PFSK-1 (cell line): ENCODE results near the gene LRCH1.

ENCODE experiments used
- FOXP2 ChIP-seq: optimal IDR thresholded peaks from 2 replicates; pipeline ENCODE3; 2011; ENCODE audit warnings: borderline replicate concordance, control low read depth, inconsistent platforms; ENCODE audit not compliant: insufficient read depth; ENCODE audit errors: extremely low read length, extremely low read depth
- POLR2AphosphoS5 ChIP-seq: IDR thresholded peaks from 2 replicates; pipeline ENCODE4 v1.6.1; 2012; ENCODE audit warnings: low read depth, mild to moderate bottlenecking, control low read depth, low read length, moderate library complexity
- REST ChIP-seq, 2 experiments: IDR thresholded peaks; 2 replicates each; pipeline versions ENCODE4 v1.6.1 to v1.8.0; 2011 to 2012; ENCODE audit warnings: low read depth in 2 of 2, low read length in 2 of 2, control low read depth in 1 of 2, inconsistent platforms in 1 of 2, mild to moderate bottlenecking in 1 of 2, moderate library complexity in 1 of 2; ENCODE audit not compliant: insufficient read depth in 1 of 2
- SIN3A ChIP-seq: IDR thresholded peaks from 2 replicates; pipeline ENCODE4 v1.6.1; 2012; ENCODE audit warnings: mild to moderate bottlenecking, low read length, moderate library complexity, borderline replicate concordance; ENCODE audit not compliant: insufficient read depth
- TAF1 ChIP-seq: IDR thresholded peaks from 2 replicates; pipeline ENCODE4 v1.6.1; 2012; ENCODE audit warnings: low read length, control low read depth, borderline replicate concordance; ENCODE audit not compliant: insufficient read depth

The LRCH1 gene

GRCh38 chr13:46562152-46562551 is 9.2 kb downstream of the LRCH1 start:
- TF ChIP-seq FOXP2, result no peak
- TF ChIP-seq POLR2AphosphoS5, result no peak
- no peak for TF ChIP-seq SIN3A
- TF ChIP-seq REST (IDR thresholded peaks at IDR 0.05; ENCODE audit: insufficient read depth in 1 of 2, low read depth in 2 of 2, low read length in 2 of 2), result no peak
- no peak for TF ChIP-seq TAF1

GRCh38 chr13:46562581-46562980 is 9.6 kb downstream of the LRCH1 start:
- TF ChIP-seq REST (IDR thresholded peaks at IDR 0.05; ENCODE audit: insufficient read depth in 1 of 2, low read depth in 2 of 2, low read length in 2 of 2), result no peak
- TF ChIP-seq FOXP2, result no peak
- TF ChIP-seq TAF1, result no peak
- TF ChIP-seq SIN3A, result no peak
- no peak for TF ChIP-seq POLR2AphosphoS5

DNA sequence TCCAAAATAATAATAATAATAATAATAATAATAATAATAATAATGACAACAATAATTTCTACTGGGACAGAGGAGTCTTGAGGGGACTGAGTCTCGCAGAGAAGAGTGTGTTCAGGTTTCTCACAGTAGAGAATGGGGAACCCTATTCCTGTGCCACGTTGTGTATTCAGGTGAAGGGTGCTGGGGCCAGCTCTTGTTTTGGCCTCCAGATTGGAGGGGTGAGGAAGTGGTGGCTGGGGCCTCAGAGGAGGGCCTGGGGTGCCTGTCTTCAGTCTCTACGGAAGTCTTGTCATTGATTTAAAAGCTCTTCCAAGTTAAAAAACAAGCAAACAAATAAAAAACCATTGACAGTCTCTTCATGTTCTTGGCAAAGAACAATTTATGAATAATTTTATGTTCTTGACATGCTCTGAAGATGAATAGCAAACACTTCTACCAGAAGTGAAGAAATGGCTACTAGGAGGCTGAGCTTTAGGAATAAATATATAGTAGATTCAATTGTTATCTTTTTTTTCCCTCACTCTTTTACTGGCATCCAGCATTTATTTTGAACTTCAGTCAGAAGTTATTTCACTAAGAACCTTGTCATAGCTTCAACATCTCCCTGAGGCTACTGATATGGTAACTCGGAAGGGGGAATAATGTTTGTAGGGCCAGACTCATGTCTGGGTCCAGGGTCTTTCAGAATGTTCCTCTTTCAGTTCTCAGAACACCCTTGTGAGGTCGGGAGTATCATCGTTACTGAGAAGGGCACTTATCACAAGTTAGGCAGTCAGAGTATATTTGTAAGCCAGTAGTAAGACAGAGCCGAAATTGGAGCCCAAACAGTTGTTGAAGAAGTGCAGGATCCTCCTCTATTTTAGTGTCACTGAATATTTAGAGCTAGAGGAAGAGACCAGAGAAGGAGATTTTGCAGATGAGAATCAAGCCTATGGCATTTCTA is 13.1 kb downstream of the LRCH1 start:
- no peak for TF ChIP-seq REST (IDR thresholded peaks at IDR 0.05; ENCODE audit: insufficient read depth in 1 of 2, low read depth in 2 of 2, low read length in 2 of 2)

DNA sequence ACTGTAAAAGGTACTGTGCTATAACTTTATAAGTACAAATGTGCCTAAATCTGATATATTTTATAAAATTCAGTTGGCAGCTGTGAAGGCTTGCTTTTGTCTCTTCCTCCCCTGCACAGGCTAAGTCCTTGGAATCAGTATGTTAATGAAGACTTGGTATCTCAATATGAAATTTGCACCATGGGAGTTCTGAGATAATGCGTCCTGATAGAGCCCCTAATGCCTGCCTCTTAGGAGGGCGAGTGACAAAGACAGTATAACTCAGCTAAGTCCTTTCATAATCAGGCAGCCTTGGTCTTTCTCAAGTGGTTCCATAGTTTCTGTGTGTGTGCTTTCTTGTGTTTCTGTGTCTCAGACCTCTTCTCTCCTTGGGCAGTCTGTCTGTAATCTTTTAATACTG is 14.7 kb downstream of the LRCH1 start:
- TF ChIP-seq SIN3A (no peak), FOXP2 (no peak), REST (IDR thresholded peaks at IDR 0.05; ENCODE audit: insufficient read depth in 1 of 2, low read depth in 2 of 2, low read length in 2 of 2) (no peak), POLR2AphosphoS5 (no peak)

GRCh38 chr13:46569456-46569855 is 16.5 kb downstream of the LRCH1 start:
- TF ChIP-seq FOXP2 (no peak), POLR2AphosphoS5 (no peak), REST (IDR thresholded peaks at IDR 0.05; ENCODE audit: insufficient read depth in 1 of 2, low read depth in 2 of 2, low read length in 2 of 2) (no peak), SIN3A (no peak), TAF1 (no peak)
